Adrenal gland (tissue), 5 donors: ENCODE results near the gene ZDHHC24.

ENCODE experiments used
- CTCF ChIP-seq, 6 experiments: fragments of 450-650 bp in 4 of 6; fragments of 200-600 bp in 2 of 6; sonication (generic) in 1 of 6; IDR thresholded peaks; 1 replicate in 5 of 6; 2 replicates in 1 of 6; pipeline versions ENCODE4 v1.5.1 to v1.8.0; 2016 to 2021; ENCODE audit warnings: antibody characterized with exemption in 6 of 6, mild to moderate bottlenecking in 2 of 6, moderate library complexity in 1 of 6
- POLR2A ChIP-seq, 2 donors: fragments of 450-650 bp; IDR thresholded peaks; one replicate each; pipeline ENCODE4 v1.6.1; 2017; ENCODE audit warnings: antibody characterized with exemption in 2 of 2, mild to moderate bottlenecking in 2 of 2, moderate library complexity in 1 of 2
- donor health status: DM: no; HTN: no; CAD: no.

- no peak for TF ChIP-seq CTCF (IDR thresholded peaks at IDR 0.05)
- no peak for TF ChIP-seq POLR2A (IDR thresholded peaks at IDR 0.05)
These were observed 72.0 kb downstream of the ZDHHC24 start for GRCh38 chr11:66473608-66474515.
